ENCODE results near the gene TEF. TPM values are rescaled to one million over a fixed set of nuclear protein-coding genes. Genes with fewer than 3 reads are reported as not detected.

Gene TEF
- total RNA-seq, 4 donors from 2014 or later, result 11.6 to 25.5 (median 18.1) TPM

DNA sequence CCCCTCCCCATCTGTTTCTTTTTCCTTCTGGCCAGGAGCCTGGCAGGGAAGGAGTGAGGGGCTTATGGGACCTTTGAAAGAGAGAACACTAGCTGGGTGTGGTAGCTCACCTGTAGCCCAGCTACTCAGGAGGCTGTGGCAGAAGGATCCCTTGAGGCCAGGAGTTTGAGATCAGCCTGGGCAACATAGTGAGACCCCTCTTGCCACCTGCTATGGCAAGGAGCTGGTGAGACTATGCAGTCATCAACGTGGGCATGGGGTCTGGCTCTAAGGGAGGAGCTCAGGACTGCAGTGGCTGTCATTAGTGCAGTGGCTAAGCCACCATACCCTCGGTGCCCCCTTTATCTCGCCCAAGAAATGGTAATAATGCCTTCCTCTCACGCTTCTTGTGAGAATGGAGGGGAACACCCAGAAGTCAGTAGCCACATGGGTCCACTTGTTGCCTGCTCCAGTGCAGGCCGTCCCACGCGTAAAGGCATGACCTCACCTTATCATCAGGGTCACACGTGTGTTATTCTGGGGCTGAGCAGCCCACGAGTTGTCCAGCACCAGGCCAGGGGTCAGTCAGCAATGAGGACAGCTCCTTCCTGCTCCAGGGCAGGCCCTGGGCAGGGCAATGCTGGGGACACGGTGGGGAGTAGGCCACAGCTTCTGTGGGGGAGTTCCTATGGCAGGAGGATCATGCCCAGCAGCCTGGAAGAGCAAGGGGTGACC lies 27.7 kb upstream of the TEF start:
- DNase-seq (ENCODE audit: low spot score) (no peak), ATAC-seq (ENCODE audit: low FRiP score) (no peak)
- TF ChIP-seq, protein P1, sequence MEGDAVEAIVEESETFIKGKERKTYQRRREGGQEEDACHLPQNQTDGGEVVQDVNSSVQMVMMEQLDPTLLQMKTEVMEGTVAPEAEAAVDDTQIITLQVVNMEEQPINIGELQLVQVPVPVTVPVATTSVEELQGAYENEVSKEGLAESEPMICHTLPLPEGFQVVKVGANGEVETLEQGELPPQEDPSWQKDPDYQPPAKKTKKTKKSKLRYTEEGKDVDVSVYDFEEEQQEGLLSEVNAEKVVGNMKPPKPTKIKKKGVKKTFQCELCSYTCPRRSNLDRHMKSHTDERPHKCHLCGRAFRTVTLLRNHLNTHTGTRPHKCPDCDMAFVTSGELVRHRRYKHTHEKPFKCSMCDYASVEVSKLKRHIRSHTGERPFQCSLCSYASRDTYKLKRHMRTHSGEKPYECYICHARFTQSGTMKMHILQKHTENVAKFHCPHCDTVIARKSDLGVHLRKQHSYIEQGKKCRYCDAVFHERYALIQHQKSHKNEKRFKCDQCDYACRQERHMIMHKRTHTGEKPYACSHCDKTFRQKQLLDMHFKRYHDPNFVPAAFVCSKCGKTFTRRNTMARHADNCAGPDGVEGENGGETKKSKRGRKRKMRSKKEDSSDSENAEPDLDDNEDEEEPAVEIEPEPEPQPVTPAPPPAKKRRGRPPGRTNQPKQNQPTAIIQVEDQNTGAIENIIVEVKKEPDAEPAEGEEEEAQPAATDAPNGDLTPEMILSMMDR (IDR thresholded peaks at IDR 0.05), result no peak

- no peak for DNase-seq (ENCODE audit: low spot score)
- ATAC-seq (ENCODE audit: low FRiP score), result no peak
- TF ChIP-seq, protein P1 (IDR thresholded peaks at IDR 0.05), result no peak
Measured at GRCh38 chr22:41354979-41355378, 26.8 kb upstream of the TEF start.

DNA sequence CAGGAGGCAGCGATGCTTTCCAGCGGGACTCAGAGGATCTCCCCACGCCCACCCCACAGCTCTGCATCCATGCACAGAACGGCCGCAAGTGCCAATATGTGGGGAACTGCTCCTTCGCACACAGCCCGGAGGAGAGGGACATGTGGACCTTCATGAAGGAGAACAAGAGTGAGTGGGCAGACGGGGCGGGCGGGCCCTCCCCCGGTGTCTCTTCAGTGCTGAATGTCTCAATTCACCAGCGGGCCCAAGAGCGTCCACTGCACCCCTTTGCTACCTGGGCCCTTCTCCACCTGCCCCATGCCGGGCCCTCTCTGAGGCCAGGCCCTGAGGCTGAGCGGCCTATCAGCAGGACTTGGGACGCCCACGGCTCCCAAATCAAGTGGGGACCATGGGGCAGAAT lies 25.8 kb upstream of the TEF start:
- ATAC-seq (ENCODE audit: low FRiP score) (no peak), DNase-seq (ENCODE audit: low spot score) (no peak)
- TF ChIP-seq, protein P1 (IDR thresholded peaks at IDR 0.05), result no peak

- TF ChIP-seq, protein P1 (IDR thresholded peaks at IDR 0.05), result no peak
- DNase-seq (ENCODE audit: low spot score) (no peak), ATAC-seq (ENCODE audit: low FRiP score) (no peak)
Measured at GRCh38 chr22:41356430-41357028, 25.2 kb upstream of the TEF start.

GRCh38 chr22:41357191-41357590 lies 24.6 kb upstream of the TEF start:
- no peak for ATAC-seq (ENCODE audit: low FRiP score)
- TF ChIP-seq, protein P1 (IDR thresholded peaks at IDR 0.05), result no peak
- no peak for DNase-seq (ENCODE audit: low spot score)

- TF ChIP-seq, protein P1 (IDR thresholded peaks at IDR 0.05), result no peak
- ATAC-seq (ENCODE audit: low FRiP score) (no peak), DNase-seq (ENCODE audit: low spot score) (no peak)
Measured at GRCh38 chr22:41358927-41359326, 22.8 kb upstream of the TEF start.

- ATAC-seq (ENCODE audit: low FRiP score) (no peak), DNase-seq (ENCODE audit: low spot score) (no peak)
- TF ChIP-seq, protein P1 (IDR thresholded peaks at IDR 0.05), result no peak
Measured at GRCh38 chr22:41359376-41359775, 22.4 kb upstream of the TEF start.

Data from omental fat pad (tissue), 4 donors.